Kidney epithelial cell (primary cell): ENCODE results near the gene SNCAIP. TPM values are rescaled to one million over a fixed set of nuclear protein-coding genes. Genes with fewer than 3 reads are reported as not detected.

ENCODE experiments used
- DNase-seq: peaks from one replicate; pipeline ENCODE4 v3.0.0-alpha.2; 2010; ENCODE audit warnings: low read depth
- H3K27me3 ChIP-seq: 2 replicates; pipeline ENCODE4 v1.6.0; 2011; ENCODE audit warnings: low read length; ENCODE audit not compliant: control insufficient read depth, insufficient read depth
- H3K36me3 ChIP-seq: 2 replicates; pipeline ENCODE4 v1.5.1; 2011; ENCODE audit warnings: low read length; ENCODE audit not compliant: control insufficient read depth, insufficient read depth
- H3K4me3 ChIP-seq: 2 replicates; pipeline ENCODE4 v1.5.1; 2011; ENCODE audit warnings: low read depth, mild to moderate bottlenecking, control low read depth, low read length
- total RNA-seq: library from RNA; depleted of rRNA; stranded (reverse); fragments of >200 nt; gene quantifications from 2 replicates; pipeline ENCODE4 v1.2.3, GENCODE V29; 2015
- TF ChIP-seq, protein P1 (sequence below): IDR thresholded peaks from 2 replicates; pipeline ENCODE4 v1.5.1; 2011; ENCODE audit warnings: mild to moderate bottlenecking, moderate library complexity, low read length, control low read depth, inconsistent platforms; ENCODE audit not compliant: insufficient read depth, poor library complexity, severe bottlenecking

Gene SNCAIP
- total RNA-seq, 1 donor from 2014 or later, result 3.1 TPM

DNA sequence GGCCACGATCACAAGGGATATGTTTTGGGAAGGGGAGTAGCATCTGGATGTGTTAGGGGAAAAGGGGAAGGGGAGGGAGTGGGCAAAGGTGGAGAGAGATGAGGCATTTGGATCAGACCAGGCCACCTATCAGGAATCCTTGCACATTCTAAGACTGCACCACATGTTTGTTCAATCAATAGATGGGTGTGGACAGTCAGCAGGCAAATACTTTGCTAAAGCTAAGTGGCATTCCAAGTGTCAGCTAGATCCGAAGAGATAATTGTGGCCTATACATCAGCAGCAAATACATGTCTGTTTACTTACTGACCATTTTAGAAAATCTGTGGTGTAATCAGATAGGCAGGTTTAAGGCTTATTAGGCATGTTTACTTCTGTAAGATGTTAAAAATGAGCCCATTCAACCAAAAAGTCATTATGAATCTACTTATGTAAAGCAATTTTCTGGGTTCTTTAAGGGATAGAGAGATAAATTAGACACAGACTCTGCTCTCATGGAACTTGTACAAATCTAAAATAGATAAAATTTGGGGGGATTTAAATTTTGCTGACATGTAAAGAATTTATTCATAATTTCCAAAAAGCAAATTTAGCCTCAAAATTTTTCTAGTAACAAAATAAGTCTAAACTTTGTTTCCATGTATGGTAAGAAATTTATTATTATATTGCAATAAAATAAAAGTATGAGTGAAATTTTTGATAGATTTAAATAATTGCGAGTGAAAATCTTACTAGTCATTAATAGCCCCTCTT, 107.3 kb downstream of the SNCAIP start:
- no peaks in the 10 kb centered on the region for H3K36me3 ChIP-seq
- H3K4me3 ChIP-seq, result no peak overlapping the region
- DNase-seq, result no peak
- no peaks in the 10 kb centered on the region for H3K27me3 ChIP-seq
- TF ChIP-seq, protein P1, sequence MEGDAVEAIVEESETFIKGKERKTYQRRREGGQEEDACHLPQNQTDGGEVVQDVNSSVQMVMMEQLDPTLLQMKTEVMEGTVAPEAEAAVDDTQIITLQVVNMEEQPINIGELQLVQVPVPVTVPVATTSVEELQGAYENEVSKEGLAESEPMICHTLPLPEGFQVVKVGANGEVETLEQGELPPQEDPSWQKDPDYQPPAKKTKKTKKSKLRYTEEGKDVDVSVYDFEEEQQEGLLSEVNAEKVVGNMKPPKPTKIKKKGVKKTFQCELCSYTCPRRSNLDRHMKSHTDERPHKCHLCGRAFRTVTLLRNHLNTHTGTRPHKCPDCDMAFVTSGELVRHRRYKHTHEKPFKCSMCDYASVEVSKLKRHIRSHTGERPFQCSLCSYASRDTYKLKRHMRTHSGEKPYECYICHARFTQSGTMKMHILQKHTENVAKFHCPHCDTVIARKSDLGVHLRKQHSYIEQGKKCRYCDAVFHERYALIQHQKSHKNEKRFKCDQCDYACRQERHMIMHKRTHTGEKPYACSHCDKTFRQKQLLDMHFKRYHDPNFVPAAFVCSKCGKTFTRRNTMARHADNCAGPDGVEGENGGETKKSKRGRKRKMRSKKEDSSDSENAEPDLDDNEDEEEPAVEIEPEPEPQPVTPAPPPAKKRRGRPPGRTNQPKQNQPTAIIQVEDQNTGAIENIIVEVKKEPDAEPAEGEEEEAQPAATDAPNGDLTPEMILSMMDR, result no peak

DNA sequence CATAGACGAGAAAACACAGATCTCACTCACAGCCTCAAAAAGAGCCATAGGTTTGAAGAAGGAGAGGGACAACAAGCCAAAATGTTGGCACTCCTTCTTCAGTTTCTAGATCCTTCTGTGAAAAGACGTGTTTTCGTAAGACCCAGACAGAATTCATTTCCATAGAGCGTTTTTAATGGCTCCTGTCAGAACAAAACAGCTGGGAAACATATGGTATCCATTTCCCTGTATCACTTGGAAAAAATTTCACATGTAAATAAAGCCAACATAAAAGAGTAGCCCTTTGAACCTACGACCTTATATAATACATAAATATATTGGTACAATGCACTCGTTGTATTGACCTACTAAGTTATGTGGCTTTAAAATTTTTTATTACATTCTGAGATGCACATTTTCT, 108.1 kb downstream of the SNCAIP start:
- no peaks in the 10 kb centered on the region for H3K27me3 ChIP-seq
- H3K4me3 ChIP-seq, result no peak overlapping the region
- TF ChIP-seq, protein P1, result no peak
- no peaks in the 10 kb centered on the region for H3K36me3 ChIP-seq
- DNase-seq, result no peak

DNA sequence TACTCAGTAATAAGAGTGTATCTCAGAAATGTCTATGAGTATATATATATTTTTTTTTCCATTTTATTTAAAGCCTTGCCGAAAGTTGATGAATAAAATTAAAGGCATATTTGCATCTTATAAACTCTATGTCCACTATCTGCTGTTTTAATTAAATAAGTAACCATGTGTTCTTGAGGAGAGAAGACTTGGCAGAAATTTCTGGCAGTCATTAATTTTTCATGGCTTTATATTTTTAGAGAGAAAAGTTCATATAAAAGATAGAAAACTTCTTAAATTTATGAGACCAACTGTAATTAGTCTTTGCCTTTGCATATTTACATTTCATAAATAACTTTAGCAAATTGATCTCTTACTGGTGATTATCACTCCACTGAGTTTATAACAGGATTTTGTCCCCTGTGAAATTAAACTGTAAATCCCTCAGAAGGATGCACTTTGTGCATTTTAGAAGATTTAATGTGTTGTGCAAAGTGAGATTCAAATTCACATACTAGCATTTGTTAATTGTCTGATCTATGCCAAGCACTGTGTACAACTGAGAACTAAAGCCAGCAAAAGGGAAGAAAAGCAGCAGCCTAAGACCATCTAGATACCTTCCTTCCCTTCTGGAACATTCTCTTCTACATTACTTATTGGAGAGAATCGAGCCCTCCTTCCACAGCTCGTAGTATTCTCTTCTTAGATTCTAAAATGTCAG, 108.7 kb downstream of the SNCAIP start:
- Histone ChIP-seq H3K4me3 (no peak overlapping the region), H3K36me3 (no peaks in the 10 kb centered on the region), H3K27me3 (no peaks in the 10 kb centered on the region)
- DNase-seq, result no peak
- TF ChIP-seq, protein P1, result no peak

DNA sequence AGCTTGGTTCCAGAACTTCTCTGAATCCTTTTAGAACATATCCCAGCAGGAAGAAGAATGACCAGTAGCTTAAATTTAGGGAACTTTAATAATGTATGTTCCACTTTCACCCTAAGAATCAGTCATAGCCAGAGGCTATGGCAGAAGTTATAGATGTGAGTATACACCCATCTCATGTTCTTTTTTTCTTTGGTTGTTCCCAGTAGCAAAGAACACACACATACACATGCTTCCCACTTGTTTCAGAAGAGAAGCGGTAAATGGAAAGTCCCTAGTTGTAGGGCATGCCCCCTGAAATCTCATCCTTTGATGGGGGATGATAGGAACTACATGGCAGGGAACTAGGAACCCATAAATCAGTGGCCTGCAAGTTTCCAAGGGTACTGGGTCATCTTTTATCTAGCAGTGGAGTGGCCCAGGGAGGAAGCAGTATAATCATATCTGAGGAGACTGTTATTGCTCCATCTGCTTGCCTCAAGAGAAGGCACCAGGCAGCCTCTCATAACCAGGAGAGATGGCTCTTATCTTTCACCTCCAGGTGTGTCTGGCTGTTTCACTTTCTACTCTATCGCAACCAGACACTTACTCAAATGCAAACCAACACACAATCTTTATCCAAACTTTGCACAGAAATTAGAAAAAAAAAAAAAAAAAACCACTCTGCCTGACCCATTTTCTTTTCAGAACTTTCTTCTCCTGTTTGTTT, 109.5 kb downstream of the SNCAIP start:
- TF ChIP-seq, protein P1, result no peak
- Histone ChIP-seq H3K4me3 (no peak overlapping the region), H3K36me3 (no peaks in the 10 kb centered on the region), H3K27me3 (no peaks in the 10 kb centered on the region)
- DNase-seq, result no peak

DNA sequence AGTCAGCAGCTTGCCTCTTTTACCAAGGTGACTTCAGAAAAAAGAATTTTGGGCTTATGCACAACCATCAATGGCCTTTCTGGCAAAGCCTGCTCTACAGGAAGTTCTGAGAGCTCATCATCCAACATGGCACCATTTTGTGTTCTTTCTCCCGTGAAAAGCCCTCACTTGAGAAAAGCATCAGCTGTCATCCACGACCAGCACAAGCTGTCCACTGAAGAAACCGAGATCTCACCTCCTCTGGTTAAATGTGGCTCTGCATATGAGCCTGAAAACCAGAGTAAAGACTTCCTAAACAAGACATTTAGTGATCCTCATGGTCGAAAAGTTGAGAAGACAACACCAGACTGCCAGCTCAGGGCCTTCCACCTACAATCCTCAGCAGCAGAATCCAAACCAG, 111.2 kb downstream of the SNCAIP start:
- H3K36me3 ChIP-seq, result no peaks in the 10 kb centered on the region
- TF ChIP-seq, protein P1, result no peak
- no peak for DNase-seq

More for the DNA sequence above, 111.2 kb downstream of the SNCAIP start:
- H3K27me3 ChIP-seq, result no peaks in the 10 kb centered on the region
- H3K4me3 ChIP-seq, result no peak overlapping the region
